H1 (cell line): ENCODE data around the gene PEX3. TPM values are rescaled to one million over a fixed set of nuclear protein-coding genes. Genes with fewer than 3 reads are reported as not detected.

Experiments used
- CHD2 ChIP-seq: IDR thresholded peaks from 2 replicates; pipeline ENCODE4 v1.6.1; 2012; ENCODE audit warnings: low read length, improper control_type of control experiment
- EGR1 ChIP-seq: IDR thresholded peaks from 2 replicates; pipeline ENCODE4 v1.6.1; 2011; ENCODE audit warnings: low read depth, low read length, borderline replicate concordance
- GTF2F1 ChIP-seq: IDR thresholded peaks from 2 replicates; pipeline ENCODE4 v1.6.1; 2012; ENCODE audit warnings: low read depth, low read length, improper control_type of control experiment, borderline replicate concordance
- HDAC2 ChIP-seq, 2 experiments: fragments of 300-600 bp in 1 of 2; sonication (generic) in 1 of 2; IDR thresholded peaks; 2 replicates each; pipeline ENCODE4 v1.6.1; 2011 to 2012; ENCODE audit warnings: low read depth in 2 of 2, low read length in 2 of 2, mild to moderate bottlenecking in 2 of 2, moderate library complexity in 2 of 2, borderline replicate concordance in 1 of 2, inconsistent platforms in 1 of 2
- JUN ChIP-seq: IDR thresholded peaks from 2 replicates; pipeline ENCODE4 v1.6.1; 2011; ENCODE audit warnings: low read depth, mild to moderate bottlenecking, improper control_type of control experiment, low read length
- PHF8 ChIP-seq: fragments of 200-600 bp; sonication (generic); conservative IDR thresholded peaks from 2 replicates; pipeline ENCODE4 v1.7.1; 2012; ENCODE audit warnings: low read depth, mild to moderate bottlenecking, inconsistent platforms, low read length, moderate library complexity
- POLR2A ChIP-seq, 2 experiments: IDR thresholded peaks; 1 replicate in 1 of 2; 2 replicates in 1 of 2; pipeline ENCODE4 v1.6.1; 2011; ENCODE audit warnings: low read depth in 2 of 2, low read length in 2 of 2, mild to moderate bottlenecking in 2 of 2; ENCODE audit errors: control extremely low read depth in 1 of 2
- POU5F1 ChIP-seq: IDR thresholded peaks from 2 replicates; pipeline ENCODE4 v1.6.1; 2011; ENCODE audit warnings: low read depth, mild to moderate bottlenecking, low read length, moderate library complexity
- RAD21 ChIP-seq, 2 experiments: IDR thresholded peaks in 1 of 2; conservative IDR thresholded peaks in 1 of 2; 2 replicates each; pipeline ENCODE4 v1.6.1; 2011; ENCODE audit warnings: low read depth in 2 of 2, low read length in 2 of 2, improper control_type of control experiment in 1 of 2, inconsistent platforms in 1 of 2, mild to moderate bottlenecking in 1 of 2, moderate library complexity in 1 of 2
- SAP30 ChIP-seq: fragments of 300-600 bp; sonication (generic); IDR thresholded peaks from 2 replicates; pipeline ENCODE4 v1.7.1; 2012; ENCODE audit warnings: low read length, moderate library complexity, mild to moderate bottlenecking, inconsistent platforms; ENCODE audit not compliant: insufficient read depth, insufficient replicate concordance
- SP1 ChIP-seq: IDR thresholded peaks from 2 replicates; pipeline ENCODE4 v1.6.1; 2011; ENCODE audit warnings: low read depth, low read length
- SP2 ChIP-seq: IDR thresholded peaks from 2 replicates; pipeline ENCODE4 v1.6.1; 2012; ENCODE audit warnings: mild to moderate bottlenecking, low read length, inconsistent platforms
- TAF1 ChIP-seq: IDR thresholded peaks from 2 replicates; pipeline ENCODE4 v1.6.1; 2011; ENCODE audit warnings: mild to moderate bottlenecking, low read depth, low read length
- TBP ChIP-seq: IDR thresholded peaks from 2 replicates; pipeline ENCODE4 v1.6.1; 2011; ENCODE audit warnings: low read depth, low read length, improper control_type of control experiment
- TCF12 ChIP-seq: IDR thresholded peaks from 2 replicates; pipeline ENCODE4 v1.6.1; 2011; ENCODE audit warnings: low read depth, mild to moderate bottlenecking, low read length
- polyA plus RNA-seq, 7 experiments: library from polyadenylated mRNA; depleted of rRNA in 3 of 7; stranded (reverse) in 5 of 7; unstranded in 2 of 7; fragments of >200 nt in 5 of 7; fragments of 200-250 nt in 2 of 7; gene quantifications; 1 replicate in 5 of 7; 2 replicates in 1 of 7; 4 replicates in 1 of 7; pipeline versions ENCODE4 v1.2.1 to v1.2.3, GENCODE V29; 2011 to 2013; ENCODE audit warnings: missing spikeins in 2 of 7, mixed read lengths in 2 of 7
- total RNA-seq: library from RNA; stranded (reverse); fragmentation: NEBNext Ultra II Directional; extraction: Animal tissue kit (Norgen Biotek cat#: 25700); gene quantifications from 2 replicates; pipeline ENCODE4 v1.2.1, GENCODE V29; 2021
- TF ChIP-seq, protein P1 (sequence below), 3 experiments: IDR thresholded peaks; 1 replicate in 2 of 3; 2 replicates in 1 of 3; pipeline versions ENCODE4 v1.5.1 to v1.6.1; 2011; ENCODE audit warnings: low read length in 3 of 3, mild to moderate bottlenecking in 3 of 3, inconsistent platforms in 2 of 3, low read depth in 1 of 3, moderate library complexity in 1 of 3; ENCODE audit not compliant: insufficient read depth in 1 of 3; ENCODE audit errors: control extremely low read depth in 1 of 3
- TF ChIP-seq, protein P2 (sequence below): IDR thresholded peaks from 2 replicates; pipeline ENCODE4 v1.6.1; 2012; ENCODE audit warnings: inconsistent platforms
- TF ChIP-seq, protein P3 (sequence below): IDR thresholded peaks from 2 replicates; pipeline ENCODE4 v1.6.1; 2011; ENCODE audit warnings: low read length, improper control_type of control experiment

PEX3 gene
- total and polyA plus RNA-seq, 2 of the 8 experiments (the other 6 are each of a cell fraction or from before 2014, with no cell fraction given), result 8.0 to 16.8 TPM

DNA sequence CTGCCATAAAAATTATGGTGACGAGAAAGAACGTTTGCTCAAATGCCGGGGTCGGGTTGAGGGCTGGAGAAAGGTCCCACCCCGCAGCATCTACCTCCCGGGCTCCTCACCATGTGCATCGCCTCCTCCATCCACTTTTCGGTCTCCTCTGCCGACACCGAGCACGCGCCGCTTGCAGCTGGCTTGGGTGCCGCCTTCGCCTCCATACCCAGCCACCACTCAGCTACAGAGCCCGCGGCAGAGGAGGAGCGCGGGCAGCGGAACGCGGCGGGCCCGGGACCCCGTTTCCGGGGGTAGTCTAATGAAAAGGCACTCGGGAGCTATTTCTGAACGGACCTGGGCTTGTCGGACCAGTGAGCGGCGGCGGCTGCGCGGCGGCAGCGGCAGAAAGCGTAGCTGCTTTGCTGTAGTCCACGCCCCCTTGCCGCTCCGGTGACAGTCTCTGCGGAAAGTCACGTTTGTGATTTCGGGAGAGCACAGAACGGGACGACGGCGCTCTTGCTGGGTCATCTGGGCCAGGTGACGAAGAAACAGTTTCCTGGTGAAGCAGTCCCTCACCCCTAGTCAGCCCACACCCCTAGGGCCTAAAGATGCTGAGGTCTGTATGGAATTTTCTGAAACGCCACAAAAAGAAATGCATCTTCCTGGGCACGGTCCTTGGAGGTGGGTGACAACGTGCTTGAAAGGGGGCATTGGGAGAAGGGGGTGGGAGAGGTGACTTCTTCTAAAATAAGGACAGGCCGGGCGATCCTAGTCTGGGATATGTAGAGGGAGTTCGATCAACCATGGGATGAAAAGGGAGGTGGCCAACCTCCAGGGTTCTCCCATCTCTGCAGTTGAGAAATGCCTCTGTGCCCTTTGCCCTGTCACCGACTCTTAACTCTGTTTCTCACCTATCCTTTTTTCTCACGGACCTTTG lies at the start of gene PEX3, which contains the start of gene ADAT2 (continued):
- TF ChIP-seq, protein P1, sequence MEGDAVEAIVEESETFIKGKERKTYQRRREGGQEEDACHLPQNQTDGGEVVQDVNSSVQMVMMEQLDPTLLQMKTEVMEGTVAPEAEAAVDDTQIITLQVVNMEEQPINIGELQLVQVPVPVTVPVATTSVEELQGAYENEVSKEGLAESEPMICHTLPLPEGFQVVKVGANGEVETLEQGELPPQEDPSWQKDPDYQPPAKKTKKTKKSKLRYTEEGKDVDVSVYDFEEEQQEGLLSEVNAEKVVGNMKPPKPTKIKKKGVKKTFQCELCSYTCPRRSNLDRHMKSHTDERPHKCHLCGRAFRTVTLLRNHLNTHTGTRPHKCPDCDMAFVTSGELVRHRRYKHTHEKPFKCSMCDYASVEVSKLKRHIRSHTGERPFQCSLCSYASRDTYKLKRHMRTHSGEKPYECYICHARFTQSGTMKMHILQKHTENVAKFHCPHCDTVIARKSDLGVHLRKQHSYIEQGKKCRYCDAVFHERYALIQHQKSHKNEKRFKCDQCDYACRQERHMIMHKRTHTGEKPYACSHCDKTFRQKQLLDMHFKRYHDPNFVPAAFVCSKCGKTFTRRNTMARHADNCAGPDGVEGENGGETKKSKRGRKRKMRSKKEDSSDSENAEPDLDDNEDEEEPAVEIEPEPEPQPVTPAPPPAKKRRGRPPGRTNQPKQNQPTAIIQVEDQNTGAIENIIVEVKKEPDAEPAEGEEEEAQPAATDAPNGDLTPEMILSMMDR (IDR thresholded peaks at IDR 0.05; ENCODE audit: control extremely low read depth in 1 of 3, insufficient read depth in 1 of 3, low read depth in 1 of 3, low read length in 3 of 3), result no peak
- TF ChIP-seq TBP (peak; percentile 96), RAD21 (IDR thresholded peaks at IDR 0.05 in 1 of 2, conservative IDR thresholded peaks at IDR 0.05 in 1 of 2; ENCODE audit: low read depth in 2 of 2, low read length in 2 of 2) (peak in 1 of 2 experiments; percentile 22; a peak in 1 of 4 replicates), POLR2A (IDR thresholded peaks at IDR 0.05; ENCODE audit: control extremely low read depth in 1 of 2, low read depth in 2 of 2, low read length in 2 of 2) (peak; percentile 69 to 85), SP2 (no peak), CHD2 (peak; percentile 26; the same call in 1 of the 2 replicates), SP1 (peak; percentile 80), HDAC2 (IDR thresholded peaks at IDR 0.05; ENCODE audit: borderline replicate concordance in 1 of 2, low read depth in 2 of 2, low read length in 2 of 2) (0 out of 4 replicates have a peak, but pooled peaks of 1 of the 2 experiments have one; percentile 36), PHF8 (peak; percentile 78), EGR1 (peak; percentile 58; the same call in 1 of the 2 replicates), GTF2F1 (peak; percentile 75; the same call in 1 of the 2 replicates), POU5F1 (0 out of 2 replicates have a peak, but pooled peaks have one; percentile 29), TCF12 (0 out of 2 replicates have a peak, but pooled peaks have one; percentile 76), JUN (peak; percentile 53; the same call in 1 of the 2 replicates), SAP30 (peak; percentile 37), TAF1 (peak; percentile 99)
- TF ChIP-seq, protein P2, sequence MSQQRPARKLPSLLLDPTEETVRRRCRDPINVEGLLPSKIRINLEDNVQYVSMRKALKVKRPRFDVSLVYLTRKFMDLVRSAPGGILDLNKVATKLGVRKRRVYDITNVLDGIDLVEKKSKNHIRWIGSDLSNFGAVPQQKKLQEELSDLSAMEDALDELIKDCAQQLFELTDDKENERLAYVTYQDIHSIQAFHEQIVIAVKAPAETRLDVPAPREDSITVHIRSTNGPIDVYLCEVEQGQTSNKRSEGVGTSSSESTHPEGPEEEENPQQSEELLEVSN, result peak; percentile 75
- TF ChIP-seq, protein P3, sequence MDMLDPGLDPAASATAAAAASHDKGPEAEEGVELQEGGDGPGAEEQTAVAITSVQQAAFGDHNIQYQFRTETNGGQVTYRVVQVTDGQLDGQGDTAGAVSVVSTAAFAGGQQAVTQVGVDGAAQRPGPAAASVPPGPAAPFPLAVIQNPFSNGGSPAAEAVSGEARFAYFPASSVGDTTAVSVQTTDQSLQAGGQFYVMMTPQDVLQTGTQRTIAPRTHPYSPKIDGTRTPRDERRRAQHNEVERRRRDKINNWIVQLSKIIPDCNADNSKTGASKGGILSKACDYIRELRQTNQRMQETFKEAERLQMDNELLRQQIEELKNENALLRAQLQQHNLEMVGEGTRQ, result no peak
